GM19467 (cell line): ENCODE data around the gene STX4.
A peak's percentile ranks its signal among the peaks of the same experiment; 100 is the strongest.

Experiments
- ATAC-seq: cut with Tn5 transposase; IDR thresholded peaks from one replicate; pipeline ENCODE4 v1.9.1; 2021; ENCODE audit warnings: mild to moderate bottlenecking, moderate library complexity; ENCODE audit not compliant: unreplicated experiment

The STX4 gene

GRCh38 chr16:31032736-31033708 lies at the start of gene STX4:
TSS of gene STX4 (plus strand) at chr16:31033558. CDS start at chr16:31033806, 248 bp downstream.
- ATAC-seq = peak; percentile 75

GRCh38 chr16:30983898-30984610 lies 49.3 kb upstream of the STX4 start:
- no peak for ATAC-seq

- ATAC-seq = no peak
Observed at GRCh38 chr16:30984669-30985400, 48.5 kb upstream of the STX4 start, which contains the start of gene HSD3B7. TSS of gene HSD3B7 (plus strand) at chr16:30985207. CDS start at chr16:30985659, 452 bp downstream.

- no peak for ATAC-seq
Observed at GRCh38 chr16:30985401-30986128, 47.8 kb upstream of the STX4 start.

- ATAC-seq = no peak
Observed at GRCh38 chr16:30986129-30986991, 47.0 kb upstream of the STX4 start.

- no peak for ATAC-seq
Observed at GRCh38 chr16:30987581-30988190, 45.7 kb upstream of the STX4 start.

- no peak for ATAC-seq
Observed at GRCh38 chr16:30989469-30990047, 43.8 kb upstream of the STX4 start.

GRCh38 chr16:30990105-30990504 lies 43.3 kb upstream of the STX4 start:
- ATAC-seq = no peak

- ATAC-seq = no peak
Observed at GRCh38 chr16:30991052-30991451, 42.3 kb upstream of the STX4 start.

- ATAC-seq = no peak
Observed at GRCh38 chr16:30992276-30992780, 41.0 kb upstream of the STX4 start.

GRCh38 chr16:30992931-30993816 lies 40.2 kb upstream of the STX4 start:
- no peak for ATAC-seq

GRCh38 chr16:30995927-30996323 lies 37.4 kb upstream of the STX4 start:
- no peak for ATAC-seq

- no peak for ATAC-seq
Observed at GRCh38 chr16:30996324-30996984, 36.9 kb upstream of the STX4 start.

- ATAC-seq = no peak
Observed at GRCh38 chr16:30996985-30997724, 36.2 kb upstream of the STX4 start.

GRCh38 chr16:30997725-30998711 lies 35.3 kb upstream of the STX4 start:
- ATAC-seq = no peak
